ENCODE results near the gene EPHA3. TPM values are rescaled to one million over a fixed set of nuclear protein-coding genes. Genes with fewer than 3 reads are reported as not detected.

Gene EPHA3
- total RNA-seq, 6 donors from 2014 or later: 0.46 to 3.9 (median 0.79) TPM; not detected in 1

- no peaks in the 10 kb centered on the region for H3K27me3 ChIP-seq
- no peak overlapping the region for H3K4me3 ChIP-seq
- TF ChIP-seq, protein P1, sequence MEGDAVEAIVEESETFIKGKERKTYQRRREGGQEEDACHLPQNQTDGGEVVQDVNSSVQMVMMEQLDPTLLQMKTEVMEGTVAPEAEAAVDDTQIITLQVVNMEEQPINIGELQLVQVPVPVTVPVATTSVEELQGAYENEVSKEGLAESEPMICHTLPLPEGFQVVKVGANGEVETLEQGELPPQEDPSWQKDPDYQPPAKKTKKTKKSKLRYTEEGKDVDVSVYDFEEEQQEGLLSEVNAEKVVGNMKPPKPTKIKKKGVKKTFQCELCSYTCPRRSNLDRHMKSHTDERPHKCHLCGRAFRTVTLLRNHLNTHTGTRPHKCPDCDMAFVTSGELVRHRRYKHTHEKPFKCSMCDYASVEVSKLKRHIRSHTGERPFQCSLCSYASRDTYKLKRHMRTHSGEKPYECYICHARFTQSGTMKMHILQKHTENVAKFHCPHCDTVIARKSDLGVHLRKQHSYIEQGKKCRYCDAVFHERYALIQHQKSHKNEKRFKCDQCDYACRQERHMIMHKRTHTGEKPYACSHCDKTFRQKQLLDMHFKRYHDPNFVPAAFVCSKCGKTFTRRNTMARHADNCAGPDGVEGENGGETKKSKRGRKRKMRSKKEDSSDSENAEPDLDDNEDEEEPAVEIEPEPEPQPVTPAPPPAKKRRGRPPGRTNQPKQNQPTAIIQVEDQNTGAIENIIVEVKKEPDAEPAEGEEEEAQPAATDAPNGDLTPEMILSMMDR (IDR thresholded peaks at IDR 0.05): no peak
- TF ChIP-seq POLR2AphosphoS5 (IDR thresholded peaks at IDR 0.05): no peak
- no peak for TF ChIP-seq EP300 (IDR thresholded peaks at IDR 0.05)
- no peak for TF ChIP-seq POLR2A (IDR thresholded peaks at IDR 0.05)
- no peaks in the 10 kb centered on the region for H3K36me3 ChIP-seq
- H3K27ac ChIP-seq: no peak overlapping the region
- H3K4me1 ChIP-seq: no peaks in the 10 kb centered on the region
- no peaks in the 10 kb centered on the region for H3K9me3 ChIP-seq
- no peak for DNase-seq
- no peak for ATAC-seq (ENCODE audit: low FRiP score in 2 of 2)
- 71 to 84% methylated on average over 4 of the region's 4 CpGs for WGBS, 2 donors
Observed at GRCh38 chr3:89488800-89489580, 381.6 kb downstream of the EPHA3 start.

- TF ChIP-seq EP300 (IDR thresholded peaks at IDR 0.05) (no peak), POLR2A (IDR thresholded peaks at IDR 0.05) (no peak), POLR2AphosphoS5 (IDR thresholded peaks at IDR 0.05) (no peak)
- TF ChIP-seq, protein P1 (IDR thresholded peaks at IDR 0.05): no peak
- no peak overlapping the region for H3K4me3 ChIP-seq
- H3K36me3 ChIP-seq: no peaks in the 10 kb centered on the region
- H3K27ac ChIP-seq: no peak overlapping the region
- no peaks in the 10 kb centered on the region for H3K9me3 ChIP-seq
- no peaks in the 10 kb centered on the region for H3K27me3 ChIP-seq
- WGBS, 2 donors: 93 to 95% methylated on average over 4 of the region's 4 CpGs
- H3K4me1 ChIP-seq: no peaks in the 10 kb centered on the region
- ATAC-seq (ENCODE audit: low FRiP score in 2 of 2) (no peak), DNase-seq (no peak)
Observed at GRCh38 chr3:89490129-89490528, 382.7 kb downstream of the EPHA3 start.

DNA sequence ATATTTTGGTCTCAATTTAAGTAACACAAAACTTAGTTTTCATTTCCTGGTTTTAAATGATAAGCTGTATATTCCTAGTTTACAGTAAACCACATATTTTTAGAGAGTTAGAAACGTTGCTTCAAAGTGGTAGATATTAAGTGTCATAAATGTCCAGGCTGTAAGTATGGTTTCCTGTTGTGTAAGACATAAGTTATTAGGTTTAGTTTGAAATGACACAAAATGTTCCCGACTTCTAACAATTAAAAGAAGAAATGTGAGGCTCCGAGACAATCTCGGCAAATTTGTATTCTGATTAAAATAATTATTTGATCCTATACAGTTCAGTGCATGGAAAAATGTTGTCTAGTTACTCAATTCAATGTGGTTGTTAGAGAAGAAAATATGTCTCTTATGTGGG lies 387.3 kb downstream of the EPHA3 start:
- ATAC-seq (ENCODE audit: low FRiP score in 2 of 2) (no peak), DNase-seq (no peak)
- H3K9me3 ChIP-seq: no peaks in the 10 kb centered on the region
- no peaks in the 10 kb centered on the region for H3K4me1 ChIP-seq
- TF ChIP-seq, protein P1 (IDR thresholded peaks at IDR 0.05): no peak
- no peak for TF ChIP-seq EP300 (IDR thresholded peaks at IDR 0.05)
- no peak for TF ChIP-seq POLR2A (IDR thresholded peaks at IDR 0.05)
- no peak for TF ChIP-seq POLR2AphosphoS5 (IDR thresholded peaks at IDR 0.05)
- 58 to 66% methylated on average over 4 of the region's 4 CpGs for WGBS, 2 donors
- no peaks in the 10 kb centered on the region for H3K36me3 ChIP-seq
- no peaks in the 10 kb centered on the region for H3K27me3 ChIP-seq
- H3K4me3 ChIP-seq: no peak overlapping the region
- H3K27ac ChIP-seq: no peak overlapping the region

DNA sequence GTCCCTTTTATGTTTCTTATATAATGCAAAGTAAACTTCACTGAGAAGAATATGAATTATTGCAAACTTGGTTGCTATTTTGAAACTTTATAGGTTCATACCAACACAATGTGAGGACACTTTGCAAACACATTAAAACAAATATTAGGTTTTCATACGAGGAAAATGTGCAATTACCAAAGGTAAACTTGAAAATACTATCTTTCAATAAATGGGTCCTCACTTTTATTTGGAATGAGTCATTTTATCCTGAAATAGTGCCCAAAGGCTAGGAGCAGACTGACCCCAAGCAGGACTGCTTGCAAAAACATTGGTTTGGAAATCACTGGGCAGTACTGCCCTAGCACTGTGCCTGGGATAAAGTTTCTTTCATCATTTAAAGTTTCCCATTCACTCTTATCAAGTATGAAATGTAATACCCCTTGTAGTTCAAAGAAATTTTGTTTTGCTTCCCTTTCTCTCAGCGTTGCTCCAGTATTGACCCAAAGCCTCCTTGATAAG lies 396.5 kb downstream of the EPHA3 start:
- DNase-seq: no peak
- TF ChIP-seq, protein P1 (IDR thresholded peaks at IDR 0.05): no peak
- TF ChIP-seq EP300 (IDR thresholded peaks at IDR 0.05): no peak
- TF ChIP-seq POLR2AphosphoS5 (IDR thresholded peaks at IDR 0.05): no peak
- TF ChIP-seq POLR2A (IDR thresholded peaks at IDR 0.05): no peak
- Histone ChIP-seq H3K4me1 (no peaks in the 10 kb centered on the region), H3K4me3 (no peak overlapping the region), H3K9me3 (no peaks in the 10 kb centered on the region), H3K27ac (no peak overlapping the region), H3K36me3 (no peaks in the 10 kb centered on the region), H3K27me3 (no peaks in the 10 kb centered on the region)
- 47 to 55% methylated on average over 2 of the region's 2 CpGs for WGBS, 2 donors
- no peak for ATAC-seq (ENCODE audit: low FRiP score in 2 of 2)

GRCh38 chr3:89504432-89504831 lies 397.0 kb downstream of the EPHA3 start:
- H3K4me1 ChIP-seq: no peaks in the 10 kb centered on the region
- H3K4me3 ChIP-seq: no peak overlapping the region
- no peaks in the 10 kb centered on the region for H3K9me3 ChIP-seq
- no peaks in the 10 kb centered on the region for H3K27me3 ChIP-seq
- ATAC-seq (ENCODE audit: low FRiP score in 2 of 2): no peak
- H3K36me3 ChIP-seq: no peaks in the 10 kb centered on the region
- 32 to 59% methylated on average over 4 of the region's 4 CpGs for WGBS, 2 donors
- no peak for DNase-seq
- TF ChIP-seq EP300 (IDR thresholded peaks at IDR 0.05) (no peak), POLR2A (IDR thresholded peaks at IDR 0.05) (no peak), POLR2AphosphoS5 (IDR thresholded peaks at IDR 0.05) (no peak)
- TF ChIP-seq, protein P1 (IDR thresholded peaks at IDR 0.05): no peak
- no peak overlapping the region for H3K27ac ChIP-seq
